Caco-2 (cell line): ENCODE results near the gene ELOVL7. TPM values are rescaled to one million over a fixed set of nuclear protein-coding genes. Genes with fewer than 3 reads are reported as not detected.
"Not testable (repeated sequence)": the region's sequence is repeated elsewhere in the genome, so short reads cannot be mapped to it uniquely, and the experiment has no call there.

Source experiments
- BruUV-seq: library from RNA; stranded (reverse); fragments of 400-500 nt; replicated peaks from 2 replicates; lab custom pipeline; 2021; lab: Mats Ljungman, UMichigan
- CTCF ChIA-PET: fragments of 300-600 bp; sonication (Branson Sonifier 250); formaldehyde crosslinking; loops from one replicate; lab custom pipeline; 2022; ENCODE audit warnings: antibody characterized with exemption; lab: Charles Lee
- POLR2A ChIA-PET: fragments of 300-600 bp; sonication (Branson Sonifier 250); formaldehyde crosslinking; loops from one replicate; lab custom pipeline; 2022; ENCODE audit warnings: antibody characterized with exemption; lab: Charles Lee
- DNase-seq, 2 experiments: peaks; one replicate each; pipeline versions ENCODE4 v3.0.0 to v3.0.0-alpha.2; 2020 to 2022
- H3K27me3 ChIP-seq: replicated peaks from 2 replicates; pipeline ENCODE4 v1.6.0; 2011; ENCODE audit warnings: low read length; ENCODE audit not compliant: control insufficient read depth, insufficient read depth
- H3K36me3 ChIP-seq: 2 replicates; pipeline ENCODE4 v1.5.1; 2011; ENCODE audit warnings: low read length; ENCODE audit not compliant: control insufficient read depth, insufficient read depth
- H3K4me1 ChIP-seq: fragments of 250-450 bp; sonication (Bioruptor Pico); 2 replicates; pipeline ENCODE4 v1.5.1; 2020; ENCODE audit warnings: mild to moderate bottlenecking
- H3K4me3 ChIP-seq: 2 replicates; pipeline ENCODE4 v1.5.1; 2011; ENCODE audit warnings: low read depth, mild to moderate bottlenecking, control low read depth, low read length
- H3K9me3 ChIP-seq: fragments of 250-450 bp; sonication (Bioruptor Pico); 2 replicates; pipeline ENCODE4 v1.5.1; 2020; ENCODE audit warnings: mild to moderate bottlenecking, moderate library complexity
- H3K27ac Mint-ChIP-seq: one replicate; pipeline ENCODE4 v1.8.0; 2022; ENCODE audit warnings: mixed read lengths; ENCODE audit not compliant: unreplicated experiment
- H3K27me3 Mint-ChIP-seq: one replicate; pipeline ENCODE4 v1.8.0; 2022; ENCODE audit warnings: mixed read lengths; ENCODE audit not compliant: insufficient read depth, unreplicated experiment
- H3K36me3 Mint-ChIP-seq: one replicate; pipeline ENCODE4 v1.8.0; 2022; ENCODE audit warnings: mild to moderate bottlenecking, mixed read lengths; ENCODE audit not compliant: insufficient read depth, unreplicated experiment
- H3K4me1 Mint-ChIP-seq: one replicate; pipeline ENCODE4 v1.8.0; 2022; ENCODE audit warnings: low read depth, mixed read lengths; ENCODE audit not compliant: unreplicated experiment
- H3K4me3 Mint-ChIP-seq: one replicate; pipeline ENCODE4 v1.8.0; 2022; ENCODE audit warnings: mild to moderate bottlenecking, moderate library complexity, mixed read lengths; ENCODE audit not compliant: unreplicated experiment
- H3K9me3 Mint-ChIP-seq: one replicate; pipeline ENCODE4 v1.8.0; 2022; ENCODE audit warnings: mixed read lengths; ENCODE audit not compliant: unreplicated experiment
- intact Hi-C: fragments of 100-400 bp; cut with micrococcal nuclease; formaldehyde crosslinking; loops from one replicate; pipeline ENCODE4 v1.10.0; 2022; ENCODE audit not compliant: unreplicated experiment
- total RNA-seq: library from RNA; stranded (reverse); gene quantifications from 2 replicates; pipeline ENCODE4 v1.2.3, GENCODE V29; 2022
- TF ChIP-seq, protein P1 (sequence below), 2 experiments: fragments of 200-600 bp in 1 of 2; IDR thresholded peaks; 1 replicate in 1 of 2; 2 replicates in 1 of 2; pipeline versions ENCODE4 v1.5.1 to v1.8.0; 2011 to 2022; ENCODE audit warnings: antibody characterized with exemption in 1 of 2, control low read depth in 1 of 2, inconsistent platforms in 1 of 2, low read depth in 1 of 2, low read length in 1 of 2, mild to moderate bottlenecking in 1 of 2, moderate library complexity in 1 of 2; ENCODE audit not compliant: insufficient read depth in 1 of 2, severe bottlenecking in 1 of 2, unreplicated experiment in 1 of 2

Gene ELOVL7
- total RNA-seq, 1 experiment from 2014 or later, result 16.4 TPM

DNA sequence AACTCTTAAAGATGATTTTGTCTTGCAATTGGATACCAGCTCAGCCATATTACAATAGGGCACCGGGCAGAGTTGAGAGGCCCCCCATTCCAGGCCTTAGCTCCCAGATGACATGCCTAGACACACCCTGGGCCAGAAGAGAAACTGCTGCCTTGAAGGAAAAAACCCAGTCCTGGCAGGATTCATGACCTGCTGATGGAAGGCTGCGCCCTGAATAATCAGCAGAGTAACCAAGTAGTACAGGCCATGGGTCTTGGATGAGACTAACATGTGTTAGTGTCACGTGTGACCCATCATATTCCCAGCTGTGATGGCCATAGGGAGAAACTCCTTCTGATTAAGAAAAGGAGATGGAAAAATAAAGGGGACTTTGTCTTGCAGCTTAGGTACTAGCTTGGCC is 105.1 kb downstream of the ELOVL7 start:
- H3K4me1 Mint-ChIP-seq, result peaks cover 23% of the 10 kb centered on the region
- Histone ChIP-seq H3K4me1 (peaks cover 14% of the 10 kb centered on the region; the same call in 1 of the 2 replicates), H3K36me3 (no peaks in the 10 kb centered on the region), H3K4me3 (no peak overlapping the region), H3K27me3 (no peaks in the 10 kb centered on the region), H3K9me3 (peaks cover 15% of the 10 kb centered on the region; the same call in 1 of the 2 replicates)
- CTCF ChIA-PET, result no interaction called here
- no peak overlapping the region for H3K4me3 Mint-ChIP-seq
- intact Hi-C loops, result no loop called here
- POLR2A ChIA-PET, result no interaction called here
- no peaks in the 10 kb centered on the region for H3K27me3 Mint-ChIP-seq
- peaks cover 14% of the 10 kb centered on the region for H3K9me3 Mint-ChIP-seq
- TF ChIP-seq, protein P1, sequence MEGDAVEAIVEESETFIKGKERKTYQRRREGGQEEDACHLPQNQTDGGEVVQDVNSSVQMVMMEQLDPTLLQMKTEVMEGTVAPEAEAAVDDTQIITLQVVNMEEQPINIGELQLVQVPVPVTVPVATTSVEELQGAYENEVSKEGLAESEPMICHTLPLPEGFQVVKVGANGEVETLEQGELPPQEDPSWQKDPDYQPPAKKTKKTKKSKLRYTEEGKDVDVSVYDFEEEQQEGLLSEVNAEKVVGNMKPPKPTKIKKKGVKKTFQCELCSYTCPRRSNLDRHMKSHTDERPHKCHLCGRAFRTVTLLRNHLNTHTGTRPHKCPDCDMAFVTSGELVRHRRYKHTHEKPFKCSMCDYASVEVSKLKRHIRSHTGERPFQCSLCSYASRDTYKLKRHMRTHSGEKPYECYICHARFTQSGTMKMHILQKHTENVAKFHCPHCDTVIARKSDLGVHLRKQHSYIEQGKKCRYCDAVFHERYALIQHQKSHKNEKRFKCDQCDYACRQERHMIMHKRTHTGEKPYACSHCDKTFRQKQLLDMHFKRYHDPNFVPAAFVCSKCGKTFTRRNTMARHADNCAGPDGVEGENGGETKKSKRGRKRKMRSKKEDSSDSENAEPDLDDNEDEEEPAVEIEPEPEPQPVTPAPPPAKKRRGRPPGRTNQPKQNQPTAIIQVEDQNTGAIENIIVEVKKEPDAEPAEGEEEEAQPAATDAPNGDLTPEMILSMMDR (IDR thresholded peaks at IDR 0.05; ENCODE audit: insufficient read depth in 1 of 2, low read depth in 1 of 2, low read length in 1 of 2, severe bottlenecking in 1 of 2, unreplicated experiment in 1 of 2), result no peak
- H3K27ac Mint-ChIP-seq, result no peak overlapping the region
- H3K36me3 Mint-ChIP-seq, result no peaks in the 10 kb centered on the region
- BruUV-seq, result no TSS peak
- DNase-seq, result no peak

DNA sequence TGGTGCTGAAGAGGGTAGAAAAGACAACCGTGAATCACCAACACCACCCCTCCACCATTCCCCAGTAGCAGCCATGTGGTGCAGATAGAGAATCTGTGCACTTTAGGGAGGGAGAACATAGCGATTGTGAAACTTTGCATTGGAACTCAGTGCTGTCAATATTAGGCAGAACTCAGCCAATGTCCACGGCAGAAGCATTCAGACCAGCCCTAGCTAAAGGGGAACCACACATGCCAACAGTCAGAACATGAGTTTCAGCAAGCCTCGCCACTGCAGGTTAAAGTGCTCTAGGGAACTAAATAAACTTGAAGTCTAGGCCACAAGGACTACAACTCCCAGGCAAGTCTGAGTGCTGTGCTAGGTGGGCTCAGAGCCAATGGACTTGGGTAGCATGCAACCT is 105.6 kb downstream of the ELOVL7 start:
- TF ChIP-seq, protein P1 (IDR thresholded peaks at IDR 0.05; ENCODE audit: insufficient read depth in 1 of 2, low read depth in 1 of 2, low read length in 1 of 2, severe bottlenecking in 1 of 2, unreplicated experiment in 1 of 2), result no peak
- CTCF ChIA-PET, result no interaction called here
- Mint-ChIP-seq H3K4me1 (peaks cover 23% of the 10 kb centered on the region), H3K27ac (no peak overlapping the region), H3K4me3 (no peak overlapping the region), H3K27me3 (no peaks in the 10 kb centered on the region), H3K9me3 (peaks cover 14% of the 10 kb centered on the region), H3K36me3 (no peaks in the 10 kb centered on the region)
- BruUV-seq, result no TSS peak
- Histone ChIP-seq H3K4me3 (no peak overlapping the region), H3K4me1 (peaks cover 14% of the 10 kb centered on the region; the same call in 1 of the 2 replicates), H3K27me3 (no peaks in the 10 kb centered on the region), H3K9me3 (peaks cover 15% of the 10 kb centered on the region; the same call in 1 of the 2 replicates), H3K36me3 (no peaks in the 10 kb centered on the region)
- intact Hi-C loops, result no loop called here
- no peak for DNase-seq
- POLR2A ChIA-PET, result no interaction called here

DNA sequence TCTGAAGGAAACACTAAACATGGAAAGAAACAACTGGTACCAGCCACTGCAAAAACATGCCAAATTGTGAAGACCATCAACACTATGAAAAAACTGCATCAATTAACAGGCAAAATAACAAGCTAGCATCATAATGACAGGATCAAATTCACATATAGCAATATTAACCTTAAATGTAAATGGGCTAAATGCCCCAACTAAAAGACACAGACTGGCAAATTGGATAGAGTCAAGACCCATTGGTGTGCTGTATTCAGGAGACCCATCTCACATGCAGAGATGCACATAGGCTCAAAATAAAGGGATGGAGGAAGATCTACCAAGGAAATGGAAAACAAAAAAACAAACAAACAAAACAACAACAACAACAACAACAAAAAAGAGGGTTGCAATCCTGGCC is 113.2 kb downstream of the ELOVL7 start:
- CTCF ChIA-PET, result not testable (repeated sequence)

More for the DNA sequence above, 113.2 kb downstream of the ELOVL7 start:
- BruUV-seq, H3K27ac Mint-ChIP-seq, H3K27me3 ChIP-seq, H3K4me3 ChIP-seq, intact Hi-C loops, H3K4me1 ChIP-seq, DNase-seq, H3K36me3 ChIP-seq, POLR2A ChIA-PET, H3K36me3 Mint-ChIP-seq, H3K4me1 Mint-ChIP-seq, H3K4me3 Mint-ChIP-seq, H3K27me3 Mint-ChIP-seq, H3K9me3 ChIP-seq: not testable (repeated sequence)
- peaks cover 19% of the 10 kb centered on the region for H3K9me3 Mint-ChIP-seq
